Measurements from ENCODE around the gene CXCR3. TPM values are rescaled to one million over a fixed set of nuclear protein-coding genes. Genes with fewer than 3 reads are reported as not detected.
"Not testable (repeated sequence)": the region's sequence is repeated elsewhere in the genome, so short reads cannot be mapped to it uniquely, and the experiment has no call there.

Gene CXCR3
- total and polyA plus RNA-seq, 2 donors from 2014 or later, result 0.24 to 1.7 TPM

DNA sequence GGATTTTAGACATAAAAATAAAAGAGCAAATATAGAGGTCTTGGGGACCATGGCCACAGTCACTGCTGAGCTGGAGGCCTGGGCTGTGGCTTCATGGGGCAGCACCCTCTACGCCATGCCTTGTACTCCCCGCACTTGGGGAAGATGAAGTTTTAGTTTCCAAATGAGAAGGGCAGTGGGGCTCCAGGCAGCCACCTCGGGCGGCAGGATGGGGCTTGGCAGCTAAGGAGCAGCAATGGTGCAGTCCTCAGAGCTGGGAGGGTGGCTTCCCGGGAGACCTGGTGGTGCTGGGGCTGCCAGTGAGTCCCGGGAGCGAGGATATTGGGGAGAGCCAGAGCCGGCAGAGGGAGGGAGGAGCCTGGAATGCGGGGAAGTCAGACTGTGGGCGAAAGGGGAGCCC lies 2.4 kb downstream of the CXCR3 start:
- DNase-seq, result no peak

DNA sequence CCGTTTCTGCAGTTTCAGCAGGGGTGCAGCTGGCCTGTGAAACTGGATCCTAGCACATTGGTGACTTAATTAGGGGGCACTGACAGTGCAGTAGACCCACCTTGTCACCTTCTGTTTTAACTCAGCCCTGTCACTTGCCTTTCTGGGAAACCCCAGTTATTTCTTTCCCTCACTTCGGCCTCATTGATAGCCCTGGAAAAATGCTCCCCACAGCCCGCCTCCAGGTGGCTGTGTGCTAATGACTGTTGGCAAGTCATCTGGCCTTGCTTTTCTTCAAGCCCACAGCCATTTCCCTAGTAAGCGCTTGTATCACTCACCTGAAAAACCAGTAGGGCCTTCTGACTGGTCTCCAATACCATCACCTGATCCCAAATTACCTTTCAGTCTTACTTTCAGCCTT lies 3.3 kb downstream of the CXCR3 start:
- FAIRE-seq, result no peak
- Histone ChIP-seq H3K27me3 (ENCODE audit: control insufficient read depth, insufficient read depth, low read length) (no peaks in the 10 kb centered on the region), H3K9ac (ENCODE audit: low read length in 3 of 3) (no peak overlapping the region), H3K36me3 (ENCODE audit: control insufficient read depth in 2 of 3, insufficient read depth in 3 of 3, low read length in 3 of 3) (peaks cover 3 to 15% (median 6%) of the 10 kb centered on the region in 3 donors), H3K4me3 (ENCODE audit: low read length in 3 of 3) (no peak overlapping the region), H3K27ac (ENCODE audit: low read depth in 2 of 2, low read length in 2 of 2) (no peak overlapping the region), H3K4me1 (ENCODE audit: control insufficient read depth in 2 of 3, insufficient read depth in 2 of 3, low read depth in 1 of 3, low read length in 3 of 3) (no peaks in the 10 kb centered on the region), H3K9me3 (ENCODE audit: control insufficient read depth in 2 of 3, insufficient read depth in 1 of 3, low read length in 3 of 3) (no peaks in the 10 kb centered on the region)
- TF ChIP-seq, protein P1, sequence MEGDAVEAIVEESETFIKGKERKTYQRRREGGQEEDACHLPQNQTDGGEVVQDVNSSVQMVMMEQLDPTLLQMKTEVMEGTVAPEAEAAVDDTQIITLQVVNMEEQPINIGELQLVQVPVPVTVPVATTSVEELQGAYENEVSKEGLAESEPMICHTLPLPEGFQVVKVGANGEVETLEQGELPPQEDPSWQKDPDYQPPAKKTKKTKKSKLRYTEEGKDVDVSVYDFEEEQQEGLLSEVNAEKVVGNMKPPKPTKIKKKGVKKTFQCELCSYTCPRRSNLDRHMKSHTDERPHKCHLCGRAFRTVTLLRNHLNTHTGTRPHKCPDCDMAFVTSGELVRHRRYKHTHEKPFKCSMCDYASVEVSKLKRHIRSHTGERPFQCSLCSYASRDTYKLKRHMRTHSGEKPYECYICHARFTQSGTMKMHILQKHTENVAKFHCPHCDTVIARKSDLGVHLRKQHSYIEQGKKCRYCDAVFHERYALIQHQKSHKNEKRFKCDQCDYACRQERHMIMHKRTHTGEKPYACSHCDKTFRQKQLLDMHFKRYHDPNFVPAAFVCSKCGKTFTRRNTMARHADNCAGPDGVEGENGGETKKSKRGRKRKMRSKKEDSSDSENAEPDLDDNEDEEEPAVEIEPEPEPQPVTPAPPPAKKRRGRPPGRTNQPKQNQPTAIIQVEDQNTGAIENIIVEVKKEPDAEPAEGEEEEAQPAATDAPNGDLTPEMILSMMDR (IDR thresholded peaks at IDR 0.05; ENCODE audit: borderline replicate concordance, extremely low read depth, insufficient read depth), result no peak
- DNase-seq, result no peak
- intact Hi-C loops (cut with DNase I), result no loop called here

More for the DNA sequence above, 2.4 kb downstream of the CXCR3 start:
- TF ChIP-seq, protein P1 (IDR thresholded peaks at IDR 0.05; ENCODE audit: borderline replicate concordance, extremely low read depth, insufficient read depth), result no peak
- no peaks in the 10 kb centered on the region for H3K4me1 ChIP-seq (ENCODE audit: control insufficient read depth in 2 of 3, insufficient read depth in 2 of 3, low read depth in 1 of 3, low read length in 3 of 3)
- no peaks in the 10 kb centered on the region for H3K9me3 ChIP-seq (ENCODE audit: control insufficient read depth in 2 of 3, insufficient read depth in 1 of 3, low read length in 3 of 3)
- FAIRE-seq, result no peak
- no peaks in the 10 kb centered on the region for H3K27me3 ChIP-seq (ENCODE audit: control insufficient read depth, insufficient read depth, low read length)
- H3K36me3 ChIP-seq (ENCODE audit: control insufficient read depth in 2 of 3, insufficient read depth in 3 of 3, low read length in 3 of 3), result peaks cover 0 to 10% (median 6%) of the 10 kb centered on the region in 3 donors
- no peak overlapping the region for H3K27ac ChIP-seq (ENCODE audit: low read depth in 2 of 2, low read length in 2 of 2)
- no peak overlapping the region for H3K4me3 ChIP-seq (ENCODE audit: low read length in 3 of 3)
- H3K9ac ChIP-seq (ENCODE audit: low read length in 3 of 3), result no peak overlapping the region
- intact Hi-C loops (cut with DNase I), result no loop called here

- TF ChIP-seq, protein P1 (IDR thresholded peaks at IDR 0.05; ENCODE audit: borderline replicate concordance, extremely low read depth, insufficient read depth), result no peak
- no peak for DNase-seq
- Histone ChIP-seq H3K36me3 (ENCODE audit: control insufficient read depth in 2 of 3, insufficient read depth in 3 of 3, low read length in 3 of 3) (peaks cover 3 to 26% (median 16%) of the 10 kb centered on the region in 3 donors), H3K4me1 (ENCODE audit: control insufficient read depth in 2 of 3, insufficient read depth in 2 of 3, low read depth in 1 of 3, low read length in 3 of 3) (no peaks in the 10 kb centered on the region), H3K9me3 (ENCODE audit: control insufficient read depth in 2 of 3, insufficient read depth in 1 of 3, low read length in 3 of 3) (no peaks in the 10 kb centered on the region), H3K4me3 (ENCODE audit: low read length in 3 of 3) (no peak overlapping the region), H3K27ac (ENCODE audit: low read depth in 2 of 2, low read length in 2 of 2) (no peak overlapping the region), H3K27me3 (ENCODE audit: control insufficient read depth, insufficient read depth, low read length) (no peaks in the 10 kb centered on the region), H3K9ac (ENCODE audit: low read length in 3 of 3) (no peak overlapping the region)
- intact Hi-C loops (cut with DNase I), result no loop called here
- FAIRE-seq, result no peak
Measured at GRCh38 chrX:71612256-71612655, 6.1 kb downstream of the CXCR3 start.

GRCh38 chrX:71611736-71612135 lies 6.6 kb downstream of the CXCR3 start:
- H3K36me3 ChIP-seq (ENCODE audit: control insufficient read depth in 2 of 3, insufficient read depth in 3 of 3, low read length in 3 of 3), result peaks cover 3 to 26% (median 16%) of the 10 kb centered on the region in 3 donors

More at GRCh38 chrX:71611736-71612135, 6.6 kb downstream of the CXCR3 start:
- FAIRE-seq; H3K9me3 ChIP-seq (ENCODE audit: control insufficient read depth in 2 of 3, insufficient read depth in 1 of 3, low read length in 3 of 3); H3K27ac ChIP-seq (ENCODE audit: low read depth in 2 of 2, low read length in 2 of 2); H3K4me1 ChIP-seq (ENCODE audit: control insufficient read depth in 2 of 3, insufficient read depth in 2 of 3, low read depth in 1 of 3, low read length in 3 of 3); intact Hi-C loops (cut with DNase I); H3K9ac ChIP-seq (ENCODE audit: low read length in 3 of 3); H3K4me3 ChIP-seq (ENCODE audit: low read length in 3 of 3); H3K27me3 ChIP-seq (ENCODE audit: control insufficient read depth, insufficient read depth, low read length); DNase-seq: not testable (repeated sequence)

All from kidney (tissue), 14 donors.